ENCODE measurements around the gene LRRC45.
A peak's percentile ranks its signal among the peaks of the same experiment; 100 is the strongest.

LRRC45 gene

GRCh38 chr17:82018152-82018988 lies 4.7 kb upstream of the LRRC45 start:
- peaks cover 15% of the 10 kb centered on the region for H3K4me1 ChIP-seq (ENCODE audit: insufficient read depth, low read length)
- H3K27ac ChIP-seq (ENCODE audit: low read depth, low read length), result no peak overlapping the region
- no peaks in the 10 kb centered on the region for H3K36me3 ChIP-seq (ENCODE audit: insufficient read depth, low read length)
- no peaks in the 10 kb centered on the region for H3K27me3 ChIP-seq (ENCODE audit: control insufficient read depth in 1 of 2, insufficient read depth in 2 of 2, low read length in 2 of 2)
- no peak overlapping the region for H3K4me3 ChIP-seq (ENCODE audit: low read depth in 1 of 2, low read length in 2 of 2)
- H3K9ac ChIP-seq (ENCODE audit: low read length), result no peak overlapping the region
- H3K9me3 ChIP-seq (ENCODE audit: low read length), result no peaks in the 10 kb centered on the region

GRCh38 chr17:82018989-82019689 lies 4.0 kb upstream of the LRRC45 start:
- Histone ChIP-seq H3K4me1 (ENCODE audit: insufficient read depth, low read length) (peaks cover 22% of the 10 kb centered on the region), H3K27me3 (ENCODE audit: control insufficient read depth in 1 of 2, insufficient read depth in 2 of 2, low read length in 2 of 2) (no peaks in the 10 kb centered on the region), H3K9ac (ENCODE audit: low read length) (no peak overlapping the region), H3K27ac (ENCODE audit: low read depth, low read length) (no peak overlapping the region), H3K4me3 (ENCODE audit: low read depth in 1 of 2, low read length in 2 of 2) (no peak overlapping the region), H3K36me3 (ENCODE audit: insufficient read depth, low read length) (no peaks in the 10 kb centered on the region), H3K9me3 (ENCODE audit: low read length) (no peaks in the 10 kb centered on the region)

- peaks cover 24% of the 10 kb centered on the region for H3K4me1 ChIP-seq (ENCODE audit: insufficient read depth, low read length)
- no peaks in the 10 kb centered on the region for H3K36me3 ChIP-seq (ENCODE audit: insufficient read depth, low read length)
- no peak overlapping the region for H3K4me3 ChIP-seq (ENCODE audit: low read depth in 1 of 2, low read length in 2 of 2)
- H3K9ac ChIP-seq (ENCODE audit: low read length), result no peak overlapping the region
- H3K27me3 ChIP-seq (ENCODE audit: control insufficient read depth in 1 of 2, insufficient read depth in 2 of 2, low read length in 2 of 2), result no peaks in the 10 kb centered on the region
- no peak overlapping the region for H3K27ac ChIP-seq (ENCODE audit: low read depth, low read length)
- no peaks in the 10 kb centered on the region for H3K9me3 ChIP-seq (ENCODE audit: low read length)
These were observed 3.2 kb upstream of the LRRC45 start for GRCh38 chr17:82019690-82020571.

DNA sequence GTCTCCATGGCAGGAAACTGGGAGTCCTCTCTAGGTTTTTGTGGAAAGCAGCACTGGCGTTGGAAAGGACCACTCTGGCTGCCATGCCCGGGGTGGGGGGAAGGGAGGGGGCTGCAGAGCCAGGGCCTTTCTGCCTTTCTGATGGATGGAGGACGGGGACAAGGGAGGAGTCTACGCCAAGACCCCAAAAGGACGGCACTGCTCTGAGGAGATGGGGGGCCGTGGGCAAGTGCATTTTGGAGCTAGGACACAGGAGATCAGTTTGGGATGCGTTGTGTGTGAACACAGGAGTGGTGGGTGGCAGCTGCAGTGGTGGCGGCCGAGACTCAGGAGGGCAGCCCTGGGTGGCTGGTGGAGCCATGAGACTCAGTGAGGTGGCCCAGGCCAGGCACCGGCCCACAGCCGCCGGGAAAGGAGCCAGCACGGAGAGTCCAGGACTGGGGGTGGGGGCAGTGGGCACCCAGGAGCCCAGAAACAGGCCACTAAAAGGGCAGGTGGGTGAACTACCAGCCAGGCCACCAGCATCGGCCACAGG lies 2.5 kb upstream of the LRRC45 start:
- Histone ChIP-seq H3K27ac (ENCODE audit: low read depth, low read length) (no peak overlapping the region), H3K4me1 (ENCODE audit: insufficient read depth, low read length) (peaks cover 24% of the 10 kb centered on the region), H3K4me3 (ENCODE audit: low read depth in 1 of 2, low read length in 2 of 2) (no peak overlapping the region), H3K27me3 (ENCODE audit: control insufficient read depth in 1 of 2, insufficient read depth in 2 of 2, low read length in 2 of 2) (no peaks in the 10 kb centered on the region), H3K9ac (ENCODE audit: low read length) (no peak overlapping the region), H3K36me3 (ENCODE audit: insufficient read depth, low read length) (no peaks in the 10 kb centered on the region), H3K9me3 (ENCODE audit: low read length) (no peaks in the 10 kb centered on the region)

DNA sequence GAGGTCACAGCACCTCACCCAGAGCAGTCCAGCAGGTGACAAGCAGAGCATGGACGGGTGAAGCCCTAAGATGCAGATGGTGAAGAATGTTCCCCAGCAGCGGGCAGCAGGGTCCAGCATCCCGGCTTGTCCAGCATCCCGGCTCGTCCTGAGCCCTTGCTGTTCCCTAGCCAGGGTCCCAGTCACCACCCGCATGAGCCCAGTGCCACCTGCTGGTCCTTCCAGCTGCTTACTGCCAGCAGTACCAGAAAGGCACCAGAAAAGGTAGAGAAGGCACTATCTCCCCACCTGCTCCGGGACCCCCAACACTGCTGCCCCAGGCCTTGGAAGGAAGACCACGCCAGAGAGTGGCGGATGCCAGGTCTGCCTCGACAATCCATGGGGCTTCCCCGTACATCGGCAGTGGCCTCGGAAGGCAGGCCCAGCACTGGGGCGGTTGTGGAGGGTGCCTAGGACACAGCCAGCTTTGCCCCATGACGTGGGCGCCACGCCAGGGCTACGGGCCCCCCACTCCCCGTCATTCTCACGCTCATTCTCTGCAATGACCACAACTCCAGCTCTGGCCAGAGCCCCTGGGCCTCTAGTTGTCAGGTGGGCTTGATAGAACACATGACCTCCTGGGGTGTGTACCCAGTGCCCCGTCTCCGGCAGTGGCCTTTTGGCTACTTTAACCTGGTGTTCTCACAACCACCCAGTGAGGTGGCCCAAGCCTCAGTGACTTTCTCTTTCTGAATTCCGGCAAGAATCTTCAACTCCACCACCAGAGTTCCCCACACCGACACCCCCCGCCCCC lies 1.8 kb upstream of the LRRC45 start:
- no peaks in the 10 kb centered on the region for H3K36me3 ChIP-seq (ENCODE audit: insufficient read depth, low read length)
- H3K27ac ChIP-seq (ENCODE audit: low read depth, low read length), result no peak overlapping the region

DNA sequence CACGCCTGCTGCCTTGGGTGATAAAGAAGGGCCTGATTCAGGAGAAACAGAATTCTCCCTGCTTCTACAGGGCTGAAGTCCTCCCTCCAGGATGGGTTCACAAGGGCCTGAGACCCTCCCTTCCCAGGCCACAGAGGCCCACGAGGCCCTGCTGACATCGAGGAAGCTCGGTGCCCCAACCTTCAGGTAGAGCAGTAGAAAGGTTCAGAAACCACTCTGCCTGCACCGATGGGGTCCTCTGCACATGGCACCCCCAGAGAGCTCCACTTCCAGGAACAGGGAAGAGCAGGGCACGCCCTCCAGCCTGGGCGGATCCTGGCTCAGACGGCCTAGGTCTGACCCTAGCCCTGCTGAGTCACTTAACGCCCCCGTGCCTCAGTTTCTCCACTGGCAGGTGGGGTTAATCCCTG lies 1.2 kb upstream of the LRRC45 start:
- peak overlapping the region; percentile 24 for H3K9ac ChIP-seq (ENCODE audit: low read length)
- H3K27me3 ChIP-seq (ENCODE audit: control insufficient read depth in 1 of 2, insufficient read depth in 2 of 2, low read length in 2 of 2), result no peaks in the 10 kb centered on the region
- H3K4me3 ChIP-seq (ENCODE audit: low read depth in 1 of 2, low read length in 2 of 2), result peak overlapping the region; percentile 75 to 86
- H3K27ac ChIP-seq (ENCODE audit: low read depth, low read length), result peak overlapping the region; percentile 49
- peaks cover 24% of the 10 kb centered on the region for H3K4me1 ChIP-seq (ENCODE audit: insufficient read depth, low read length)
- no peaks in the 10 kb centered on the region for H3K9me3 ChIP-seq (ENCODE audit: low read length)
- no peaks in the 10 kb centered on the region for H3K36me3 ChIP-seq (ENCODE audit: insufficient read depth, low read length)

More for the DNA sequence above, 1.8 kb upstream of the LRRC45 start:
- H3K9me3 ChIP-seq (ENCODE audit: low read length), result no peaks in the 10 kb centered on the region
- H3K4me1 ChIP-seq (ENCODE audit: insufficient read depth, low read length), result peaks cover 24% of the 10 kb centered on the region
- H3K4me3 ChIP-seq (ENCODE audit: low read depth in 1 of 2, low read length in 2 of 2), result peak overlapping the region in 1 of 2 donors; percentile 75
- H3K9ac ChIP-seq (ENCODE audit: low read length), result peak overlapping the region; percentile 24
- no peaks in the 10 kb centered on the region for H3K27me3 ChIP-seq (ENCODE audit: control insufficient read depth in 1 of 2, insufficient read depth in 2 of 2, low read length in 2 of 2)

DNA sequence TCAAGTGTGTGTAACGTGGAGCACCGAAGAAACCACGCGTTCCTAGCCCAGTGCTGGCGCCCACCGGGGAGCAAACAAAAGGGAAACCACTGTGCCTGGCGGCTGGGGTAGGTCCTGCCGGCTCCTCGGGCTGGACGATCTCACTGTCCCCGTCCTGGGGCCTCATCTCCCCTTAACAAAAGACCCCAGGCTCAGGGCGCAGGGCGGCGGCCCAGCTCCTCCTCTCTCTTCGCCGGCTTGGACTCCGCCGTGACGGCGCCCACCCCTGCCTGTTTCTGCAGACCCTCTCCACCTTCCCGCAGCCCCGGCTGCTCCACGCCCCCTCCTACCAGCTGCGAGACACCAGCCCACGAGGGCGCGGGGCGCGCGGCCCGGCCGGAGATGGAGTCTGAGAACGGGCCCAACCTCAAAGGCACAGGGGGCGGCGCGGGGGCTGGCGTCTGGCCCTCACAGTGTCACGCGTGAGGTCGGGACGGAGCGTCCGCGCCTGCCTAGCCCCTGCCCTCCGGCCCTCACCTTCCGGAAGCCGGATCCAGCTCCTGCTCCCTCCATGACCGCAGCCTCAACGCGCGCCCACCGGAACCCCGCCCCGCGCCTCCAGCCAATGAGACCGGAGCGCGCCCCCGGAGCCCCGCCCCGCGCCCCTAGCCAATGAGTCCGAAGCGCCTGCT lies 660 bp upstream of the LRRC45 start, which contains the start of gene CENPX:
TSS of gene CENPX (minus strand) at position 569 of the 671 bp plus-strand sequence. CDS start at position 552, 17 bp downstream.
- Histone ChIP-seq H3K27me3 (ENCODE audit: control insufficient read depth in 1 of 2, insufficient read depth in 2 of 2, low read length in 2 of 2) (no peaks in the 10 kb centered on the region), H3K27ac (ENCODE audit: low read depth, low read length) (peak within 1 kb of the TSS; percentile 49), H3K9me3 (ENCODE audit: low read length) (no peaks in the 10 kb centered on the region), H3K36me3 (ENCODE audit: insufficient read depth, low read length) (no peaks in the 10 kb centered on the region), H3K4me3 (ENCODE audit: low read depth in 1 of 2, low read length in 2 of 2) (peak within 1 kb of the TSS; percentile 75 to 86), H3K9ac (ENCODE audit: low read length) (peak within 1 kb of the TSS; percentile 24), H3K4me1 (ENCODE audit: insufficient read depth, low read length) (peaks cover 24% of the 10 kb centered on the region)

DNA sequence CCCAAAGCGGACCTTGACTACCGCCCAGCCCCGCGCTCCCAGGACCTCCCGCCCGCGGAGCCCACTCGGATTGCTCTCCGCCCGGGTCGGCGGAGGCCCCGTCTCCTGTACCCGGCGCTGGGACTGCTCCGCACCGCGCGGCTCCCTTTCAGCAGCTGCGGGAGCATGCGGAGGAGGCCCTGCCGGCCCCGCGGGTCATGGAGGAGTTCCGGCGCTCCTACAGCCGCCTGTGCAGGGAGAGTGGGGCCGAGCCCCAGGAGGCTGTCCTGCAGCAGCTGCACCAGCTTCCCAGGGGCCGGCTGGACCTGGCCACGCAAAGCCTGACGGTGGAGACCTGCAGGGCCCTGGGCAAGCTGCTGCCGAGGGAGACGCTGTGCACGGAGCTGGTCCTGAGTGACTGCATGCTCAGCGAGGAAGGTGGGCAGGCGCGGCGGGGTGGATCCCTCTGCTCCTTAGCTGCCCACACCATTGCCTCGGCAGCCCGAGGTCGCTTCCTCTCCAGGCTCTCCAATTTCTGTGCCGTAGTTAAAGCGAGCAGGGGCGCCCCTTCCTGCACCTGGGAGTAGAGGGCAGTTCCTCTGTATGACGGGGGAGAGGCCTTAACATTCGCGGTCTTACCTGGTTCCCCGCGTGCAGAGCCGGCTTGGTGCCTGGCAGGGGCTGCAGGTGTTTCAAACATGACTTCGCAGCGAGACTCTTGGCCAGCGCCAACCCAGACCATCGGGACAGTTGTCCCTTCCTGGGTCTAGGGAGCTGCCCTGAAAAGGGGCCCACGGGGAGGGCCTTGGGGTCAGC lies 539 bp downstream of the LRRC45 start:
- H3K36me3 ChIP-seq (ENCODE audit: insufficient read depth, low read length), result no peaks in the 10 kb centered on the region
- no peak overlapping the region for H3K9ac ChIP-seq (ENCODE audit: low read length)
- peaks cover 24% of the 10 kb centered on the region for H3K4me1 ChIP-seq (ENCODE audit: insufficient read depth, low read length)
- no peaks in the 10 kb centered on the region for H3K27me3 ChIP-seq (ENCODE audit: control insufficient read depth in 1 of 2, insufficient read depth in 2 of 2, low read length in 2 of 2)
- H3K4me3 ChIP-seq (ENCODE audit: low read depth in 1 of 2, low read length in 2 of 2), result peak overlapping the region; percentile 63 to 66
- no peaks in the 10 kb centered on the region for H3K9me3 ChIP-seq (ENCODE audit: low read length)
- H3K27ac ChIP-seq (ENCODE audit: low read depth, low read length), result no peak overlapping the region

- Histone ChIP-seq H3K4me3 (ENCODE audit: low read depth in 1 of 2, low read length in 2 of 2) (no peak overlapping the region), H3K36me3 (ENCODE audit: insufficient read depth, low read length) (no peaks in the 10 kb centered on the region), H3K27ac (ENCODE audit: low read depth, low read length) (no peak overlapping the region), H3K27me3 (ENCODE audit: control insufficient read depth in 1 of 2, insufficient read depth in 2 of 2, low read length in 2 of 2) (no peaks in the 10 kb centered on the region), H3K9me3 (ENCODE audit: low read length) (no peaks in the 10 kb centered on the region), H3K9ac (ENCODE audit: low read length) (no peak overlapping the region), H3K4me1 (ENCODE audit: insufficient read depth, low read length) (peaks cover 25% of the 10 kb centered on the region)
These were observed 1.8 kb downstream of the LRRC45 start for GRCh38 chr17:82024859-82025258.

All from muscle layer of colon (tissue), 2 donors.